ENCODE measurements around the gene PLG.
"Not testable (repeated sequence)": the region's sequence is repeated elsewhere in the genome, so short reads cannot be mapped to it uniquely, and the experiment has no call there.

The PLG gene

GRCh38 chr6:160795721-160796120 is 93.7 kb downstream of the PLG start:
- no peaks in the 10 kb centered on the region for H3K27me3 ChIP-seq (replicated peaks; ENCODE audit: control insufficient read depth, insufficient read depth, low read length)
- H3K36me3 ChIP-seq (ENCODE audit: control insufficient read depth, insufficient read depth, low read length), result no peaks in the 10 kb centered on the region
- no peak for DNase-seq (ENCODE audit: extremely low read depth, insufficient read length)
- TF ChIP-seq CTCF (IDR thresholded peaks at IDR 0.05; ENCODE audit: insufficient read depth, low read length, poor library complexity, severe bottlenecking), result no peak
- H3K4me3 ChIP-seq (replicated peaks; ENCODE audit: low read depth, low read length), result no peak overlapping the region

DNA sequence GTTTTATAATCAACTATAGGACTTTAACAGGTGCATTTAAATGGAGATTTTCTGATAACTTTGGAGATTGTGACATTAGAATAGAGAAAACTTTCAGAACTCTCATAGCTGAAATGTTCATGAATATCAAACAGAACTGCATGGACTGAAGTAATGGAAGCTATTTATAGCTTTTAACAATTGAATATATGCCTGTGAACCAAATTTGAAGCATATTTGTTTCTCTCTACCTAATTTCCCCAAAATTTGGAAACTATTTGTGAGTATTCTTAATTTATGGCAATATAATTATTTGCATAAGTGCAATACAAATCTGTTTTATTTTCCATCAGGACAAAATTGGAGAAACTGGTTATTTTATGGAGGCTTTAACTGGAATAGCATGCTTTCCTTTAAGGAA is 96.6 kb downstream of the PLG start:
- no peak for DNase-seq (ENCODE audit: extremely low read depth, insufficient read length)
- H3K27me3 ChIP-seq (replicated peaks; ENCODE audit: control insufficient read depth, insufficient read depth, low read length), result no peaks in the 10 kb centered on the region
- TF ChIP-seq CTCF (IDR thresholded peaks at IDR 0.05; ENCODE audit: insufficient read depth, low read length, poor library complexity, severe bottlenecking), result no peak
- no peaks in the 10 kb centered on the region for H3K36me3 ChIP-seq (ENCODE audit: control insufficient read depth, insufficient read depth, low read length)
- H3K4me3 ChIP-seq (replicated peaks; ENCODE audit: low read depth, low read length), result no peak overlapping the region

DNA sequence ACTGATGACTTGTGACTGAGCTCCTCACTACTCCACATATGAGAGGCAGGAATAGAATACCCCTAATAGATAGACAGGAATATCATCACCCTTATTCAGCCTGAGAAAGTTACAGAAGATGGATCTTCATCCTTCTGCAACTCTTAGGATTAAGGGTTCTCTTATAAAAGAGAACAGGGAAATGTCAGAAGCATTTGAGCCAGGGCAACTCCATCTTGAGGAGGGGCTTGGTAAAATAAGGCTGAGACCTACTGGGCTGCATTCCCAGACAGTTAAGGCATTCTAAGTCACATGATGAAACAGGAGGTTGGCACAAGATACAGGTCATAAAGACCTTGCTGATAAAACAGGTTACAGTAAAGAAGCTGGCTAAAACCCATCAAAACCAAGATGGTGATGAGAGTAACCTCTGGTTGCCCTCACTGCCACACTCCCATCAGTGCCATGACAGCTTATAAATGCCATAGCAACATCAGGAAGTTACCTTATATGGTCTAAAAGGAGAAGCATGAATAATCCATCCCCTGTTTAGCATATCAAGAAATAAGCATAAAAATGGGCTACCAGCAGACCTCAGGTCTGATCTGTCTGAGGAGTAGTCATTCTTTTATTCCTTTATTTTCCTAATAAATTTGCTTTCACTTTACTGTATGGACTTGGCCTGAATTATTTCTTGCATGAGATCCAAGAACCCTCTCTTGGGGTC is 97.9 kb downstream of the PLG start:
- Histone ChIP-seq H3K36me3 (ENCODE audit: control insufficient read depth, insufficient read depth, low read length) (no peaks in the 10 kb centered on the region), H3K4me3 (replicated peaks; ENCODE audit: low read depth, low read length) (no peak overlapping the region), H3K27me3 (replicated peaks; ENCODE audit: control insufficient read depth, insufficient read depth, low read length) (no peaks in the 10 kb centered on the region)
- TF ChIP-seq CTCF (IDR thresholded peaks at IDR 0.05; ENCODE audit: insufficient read depth, low read length, poor library complexity, severe bottlenecking), result no peak
- DNase-seq (ENCODE audit: extremely low read depth, insufficient read length), result no peak

GRCh38 chr6:160801418-160801817 is 99.4 kb downstream of the PLG start:
- no peaks in the 10 kb centered on the region for H3K36me3 ChIP-seq (ENCODE audit: control insufficient read depth, insufficient read depth, low read length)
- TF ChIP-seq CTCF (IDR thresholded peaks at IDR 0.05; ENCODE audit: insufficient read depth, low read length, poor library complexity, severe bottlenecking), result no peak
- H3K4me3 ChIP-seq (replicated peaks; ENCODE audit: low read depth, low read length), result no peak overlapping the region
- no peaks in the 10 kb centered on the region for H3K27me3 ChIP-seq (replicated peaks; ENCODE audit: control insufficient read depth, insufficient read depth, low read length)
- DNase-seq (ENCODE audit: extremely low read depth, insufficient read length), result no peak

- not testable (repeated sequence) for DNase-seq (ENCODE audit: extremely low read depth, insufficient read length); H3K4me3 ChIP-seq (replicated peaks; ENCODE audit: low read depth, low read length); H3K27me3 ChIP-seq (replicated peaks; ENCODE audit: control insufficient read depth, insufficient read depth, low read length); H3K36me3 ChIP-seq (ENCODE audit: control insufficient read depth, insufficient read depth, low read length)
These were observed 100.0 kb downstream of the PLG start for GRCh38 chr6:160802049-160802448.

All from GM06990 (cell line).